GM19025 (cell line): ENCODE data around the gene DNAJC15.

Experiments
- ATAC-seq: cut with Tn5 transposase; IDR thresholded peaks from one replicate; pipeline ENCODE4 v1.9.1; 2021; ENCODE audit warnings: mild to moderate bottlenecking, low read depth, moderate library complexity; ENCODE audit not compliant: unreplicated experiment

The DNAJC15 gene

DNA sequence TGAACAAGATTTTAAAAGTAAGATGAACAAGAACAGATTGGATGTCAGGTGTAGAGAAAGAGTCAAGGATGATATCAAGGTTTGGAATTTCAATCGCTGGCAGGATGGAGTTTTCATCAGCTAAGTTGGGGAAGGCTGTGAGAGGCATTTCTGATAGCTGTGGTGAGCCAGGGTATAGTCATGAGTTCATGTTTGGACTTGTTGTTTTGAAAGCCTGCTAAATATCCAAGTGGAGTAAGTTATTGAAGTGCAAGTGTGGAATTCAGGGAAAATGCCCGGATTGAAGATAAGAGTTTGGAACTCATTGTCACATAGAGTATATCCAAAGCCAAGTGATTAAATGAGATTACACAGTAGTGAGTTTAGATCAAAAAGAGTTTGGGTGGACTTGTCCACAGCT is 20.4 kb upstream of the DNAJC15 start:
- ATAC-seq: no peak

DNA sequence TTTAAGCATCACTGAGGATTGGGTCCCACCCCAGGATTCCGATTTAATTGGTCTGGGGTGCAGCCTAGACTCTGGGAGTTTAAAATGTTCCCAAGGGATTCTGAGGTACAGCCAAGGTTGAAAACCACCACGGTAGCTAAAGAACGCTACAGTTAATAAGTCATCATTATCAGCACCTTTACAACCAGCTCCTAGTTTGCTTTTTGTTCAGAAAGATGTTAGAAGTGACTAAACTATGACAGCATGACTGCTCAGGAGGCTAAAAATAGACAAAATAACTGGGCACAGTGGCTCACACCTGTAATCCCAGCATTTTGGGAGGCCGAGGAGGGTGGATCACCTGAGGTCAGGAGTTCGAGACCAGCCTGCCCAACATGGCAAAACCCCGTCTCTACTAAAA is 19.7 kb upstream of the DNAJC15 start:
- ATAC-seq: no peak

GRCh38 chr13:43005460-43006236 is 17.7 kb upstream of the DNAJC15 start:
- ATAC-seq: no peak

DNA sequence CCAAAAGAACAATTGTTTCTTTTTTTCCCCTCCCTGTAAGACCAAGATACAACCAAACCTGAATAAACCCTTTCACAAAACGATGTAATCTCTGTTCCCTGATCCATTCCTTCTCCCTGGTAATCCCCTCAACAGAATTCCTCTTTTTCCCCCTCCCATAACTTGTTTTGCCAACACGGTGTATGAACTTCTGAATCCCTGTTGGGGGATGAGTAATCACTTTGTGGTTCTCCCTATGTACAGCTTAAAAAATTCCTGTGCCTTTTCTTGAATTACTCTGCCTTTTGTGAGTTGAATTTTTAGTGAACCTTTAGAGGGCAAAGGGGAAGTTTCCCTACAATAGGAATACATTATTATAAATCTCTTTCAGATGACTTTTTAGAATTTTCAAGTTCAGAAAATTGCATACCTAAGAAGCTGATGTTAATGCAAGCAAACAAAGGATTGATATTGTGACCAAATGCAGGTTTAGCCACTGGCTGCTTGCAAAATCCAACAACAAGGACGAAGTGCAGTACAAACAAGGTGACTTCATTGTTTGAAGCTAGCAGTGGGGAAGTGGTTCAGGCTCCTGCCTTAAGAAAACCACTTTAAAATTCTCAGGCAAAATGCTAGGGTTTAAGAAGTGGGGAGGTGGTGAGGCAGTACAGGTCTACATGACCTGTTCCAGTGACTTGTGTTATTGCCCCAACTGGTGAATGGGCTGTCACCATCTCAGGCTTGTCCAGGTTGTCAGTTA is 16.3 kb upstream of the DNAJC15 start:
- ATAC-seq: no peak

- ATAC-seq: no peak
Observed at GRCh38 chr13:43008596-43008995, 14.8 kb upstream of the DNAJC15 start.

DNA sequence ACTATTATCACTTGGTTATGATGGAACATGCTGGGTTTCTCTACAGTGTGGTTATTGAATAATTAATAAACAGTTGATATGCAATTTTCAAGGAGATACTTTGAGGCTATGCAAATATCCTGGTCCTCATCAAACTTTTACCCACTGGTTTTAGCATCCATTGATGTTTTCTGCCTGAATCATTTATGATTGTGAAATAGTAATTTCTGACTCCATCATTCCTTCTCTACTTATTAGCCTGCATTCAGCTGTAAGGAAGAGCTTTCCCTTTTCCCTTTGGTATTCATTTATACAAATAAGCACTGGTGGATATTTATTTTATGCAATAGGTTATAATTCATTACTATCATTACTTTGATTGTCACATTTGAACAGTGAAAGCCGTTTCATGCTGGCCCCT is 13.9 kb upstream of the DNAJC15 start:
- ATAC-seq: no peak

DNA sequence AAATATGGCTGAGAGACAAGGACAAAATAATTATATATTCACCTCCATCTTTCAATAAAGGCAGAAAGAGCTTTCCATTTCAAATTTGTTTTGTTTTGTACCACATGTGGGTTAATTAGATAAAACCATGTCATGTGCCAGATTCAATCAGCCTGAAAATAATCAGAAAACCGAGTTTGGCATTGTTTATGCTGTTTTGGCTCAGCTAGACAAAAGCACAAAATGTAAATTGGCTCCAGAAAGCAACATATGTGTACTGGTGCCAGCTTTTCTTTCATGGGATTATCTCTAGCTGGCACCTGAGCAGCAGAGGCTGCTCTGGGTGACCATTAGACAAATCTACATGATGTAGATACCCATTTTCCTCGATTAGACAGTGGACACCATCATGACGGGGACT is 9.2 kb upstream of the DNAJC15 start:
- no peak for ATAC-seq

GRCh38 chr13:43016226-43016625 is 7.2 kb upstream of the DNAJC15 start:
- no peak for ATAC-seq

GRCh38 chr13:43019811-43020210 is 3.6 kb upstream of the DNAJC15 start:
- ATAC-seq: no peak

- no peak for ATAC-seq
Observed at GRCh38 chr13:43020794-43021193, 2.6 kb upstream of the DNAJC15 start.

- no peak for ATAC-seq
Observed at GRCh38 chr13:43021926-43022670, 1.3 kb upstream of the DNAJC15 start.

GRCh38 chr13:43022934-43023288 is 475 bp upstream of the DNAJC15 start:
- ATAC-seq: no peak

DNA sequence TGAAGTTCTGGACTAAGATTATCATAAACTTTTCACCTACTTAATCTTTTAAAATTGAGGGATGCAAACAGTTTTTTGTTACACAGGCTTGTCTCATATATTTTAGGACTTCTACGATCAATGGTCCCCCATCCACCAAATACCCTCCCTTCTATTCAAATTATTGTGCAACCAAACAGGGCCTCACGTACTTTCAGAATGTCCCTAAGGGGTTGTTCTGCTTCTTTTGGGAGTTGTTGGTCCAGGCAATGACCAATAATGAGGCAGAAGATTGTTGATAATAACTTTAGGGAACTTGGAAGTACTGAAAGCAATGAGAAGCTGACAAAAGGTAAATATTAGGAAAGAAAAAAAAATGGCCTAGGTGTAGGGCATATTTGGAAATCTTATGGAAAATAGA is 2.9 kb downstream of the DNAJC15 start:
- no peak for ATAC-seq

GRCh38 chr13:43030548-43030947 is 7.2 kb downstream of the DNAJC15 start:
- no peak for ATAC-seq

DNA sequence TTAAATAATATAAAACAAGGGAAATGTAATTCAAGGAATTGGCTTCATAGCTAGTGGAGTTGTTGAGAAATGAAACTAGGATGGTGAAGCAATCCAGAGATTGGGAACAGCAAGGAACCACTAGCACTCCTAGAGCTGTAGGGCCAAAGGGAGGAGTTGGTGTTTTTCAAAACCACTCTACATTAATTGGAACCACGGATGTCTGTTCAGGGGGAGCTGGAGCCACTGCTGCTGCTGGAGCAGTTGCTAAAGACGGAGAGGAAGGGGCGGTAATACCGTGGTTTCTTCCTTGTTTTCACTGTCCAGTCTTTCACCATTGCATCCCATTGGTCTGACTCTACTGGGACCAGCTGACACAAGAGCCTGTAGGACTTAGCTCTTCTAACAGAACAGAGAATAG is 8.5 kb downstream of the DNAJC15 start:
- ATAC-seq: no peak

DNA sequence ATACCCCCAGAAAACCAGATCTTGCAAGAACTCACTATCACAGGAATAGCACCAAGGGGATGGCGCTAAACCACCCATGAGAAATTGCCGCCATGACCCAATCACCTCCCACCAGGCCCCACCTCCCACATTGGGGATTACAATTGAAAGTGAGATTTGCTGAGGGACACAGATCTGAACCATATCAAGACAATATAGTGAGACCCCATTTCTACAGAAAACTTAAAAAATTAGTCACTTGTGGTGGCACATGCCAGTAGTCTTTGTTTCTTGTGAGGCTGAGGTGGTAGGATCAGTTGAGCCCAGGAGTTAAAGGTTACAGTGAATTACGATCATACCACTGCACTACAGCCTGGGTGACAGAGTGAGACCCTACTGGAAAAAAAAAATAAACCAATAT is 9.7 kb downstream of the DNAJC15 start:
- no peak for ATAC-seq

DNA sequence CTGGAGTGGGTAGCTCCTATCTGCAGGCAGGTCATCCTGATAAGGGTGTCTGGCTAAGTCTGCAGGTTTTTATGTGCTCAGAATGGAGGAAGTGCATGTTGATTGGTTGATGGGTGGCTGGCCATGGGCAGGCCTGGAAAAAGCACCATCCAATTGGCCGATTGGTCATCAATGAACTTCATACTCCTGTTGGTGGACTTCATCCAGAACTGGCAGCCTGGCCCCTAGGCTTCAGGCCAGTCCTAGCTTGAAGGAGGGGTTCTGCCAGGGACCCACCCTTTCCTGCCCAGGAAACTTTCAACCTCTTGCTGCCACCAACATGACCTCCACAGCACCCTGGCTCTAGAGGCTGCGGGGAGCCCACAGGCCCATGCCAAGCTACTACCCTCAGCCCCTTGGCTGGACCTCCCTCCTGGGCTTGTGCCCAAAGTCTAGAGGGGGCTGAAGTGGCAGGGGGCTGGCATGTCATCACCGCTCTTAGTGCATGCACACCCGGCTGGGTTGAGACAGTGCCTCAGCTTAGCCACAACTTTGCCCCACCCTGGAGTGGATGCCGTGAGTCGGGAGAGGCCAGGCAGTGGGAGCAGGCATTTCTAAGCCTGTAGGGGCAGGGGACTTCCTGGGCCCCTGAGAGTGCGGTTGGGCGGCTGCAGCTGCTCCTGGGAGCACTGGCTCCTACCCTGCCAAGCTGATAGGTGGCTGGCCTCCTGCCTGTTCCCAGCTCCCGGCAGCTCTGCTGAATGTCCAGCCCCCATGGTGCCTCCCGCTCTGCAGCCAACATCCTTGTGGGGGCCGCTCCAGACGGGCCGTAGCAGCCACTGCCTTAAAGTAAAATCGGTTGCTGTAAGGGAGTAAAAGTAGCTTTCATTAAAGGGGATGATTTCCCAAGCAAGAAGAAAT is 13.2 kb downstream of the DNAJC15 start:
- no peak for ATAC-seq

DNA sequence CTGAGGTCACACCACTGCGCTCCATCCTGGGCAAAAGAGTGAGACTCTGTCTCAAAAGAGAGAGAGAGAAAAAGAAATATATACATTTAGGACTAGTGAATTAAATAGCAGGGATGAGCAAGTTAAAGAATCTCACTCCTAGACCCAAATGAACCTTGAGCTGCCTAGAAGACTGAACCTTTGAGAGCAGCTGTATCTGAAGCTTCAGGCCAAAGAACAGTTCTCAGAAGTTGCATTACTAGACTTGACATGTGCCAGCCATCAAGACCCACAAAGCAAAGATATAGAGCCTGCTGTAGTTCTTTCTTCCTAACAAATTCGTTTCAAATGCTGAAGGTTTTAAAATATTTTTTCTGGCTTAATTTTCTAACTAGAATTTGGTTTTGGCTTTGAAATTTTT is 16.6 kb downstream of the DNAJC15 start:
- no peak for ATAC-seq

DNA sequence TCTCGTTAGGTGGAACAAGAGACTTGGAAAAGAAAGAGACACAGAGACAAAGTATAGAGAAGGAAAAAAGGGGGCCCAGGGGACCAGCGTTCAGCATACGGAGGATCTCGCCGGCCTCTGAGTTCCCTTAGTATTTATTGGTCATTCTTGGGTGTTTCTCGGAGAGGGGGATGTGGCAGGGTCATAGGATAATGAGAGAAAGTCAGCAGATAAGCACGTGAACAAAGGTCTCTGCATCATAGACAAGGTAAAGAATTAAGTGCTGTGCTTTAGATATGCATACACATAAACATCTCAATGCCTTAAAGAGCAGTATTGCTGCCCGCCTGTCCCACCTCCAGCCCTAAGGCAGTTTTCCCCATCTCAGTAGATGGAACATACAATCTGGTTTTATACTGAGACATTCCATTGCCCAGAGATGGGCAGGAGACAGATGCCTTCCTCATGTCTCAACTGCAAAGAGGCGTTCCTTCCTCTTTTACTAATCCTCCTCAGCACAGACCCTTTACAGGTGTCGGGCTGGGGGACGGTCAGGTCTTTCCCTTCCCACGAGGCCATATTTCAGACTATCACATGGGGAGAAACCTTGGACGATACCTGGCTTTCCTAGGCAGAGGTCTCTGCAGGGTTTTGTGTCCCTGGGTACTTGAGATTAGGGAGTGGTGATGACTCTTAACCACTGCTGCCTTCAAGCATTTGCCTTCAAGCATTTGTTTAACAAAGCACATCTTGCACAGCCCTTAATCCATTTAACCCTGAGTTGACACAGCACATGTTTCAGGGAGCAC is 17.4 kb downstream of the DNAJC15 start:
- ATAC-seq: peak; percentile 42
